Motor neuron (in vitro differentiated cells): Measurements from ENCODE around the gene TEX26. TPM values are rescaled to one million over a fixed set of nuclear protein-coding genes. Genes with fewer than 3 reads are reported as not detected.

ENCODE experiments used
- ATAC-seq, 8 experiments: fragments of 200-7000 bp; cut with Tn5 transposase; replicated peaks in 6 of 8; 2 replicates each; pipeline ENCODE4 v1.8.0; 2021; ENCODE audit warnings: mild to moderate bottlenecking in 8 of 8, moderate library complexity in 8 of 8
- H3K27ac ChIP-seq, 2 donors: fragments of 250-450 bp; sonication (Bioruptor Pico); 2 replicates each; pipeline ENCODE4 v1.9.0; 2021; ENCODE audit warnings: antibody characterized with exemption in 2 of 2, mild to moderate bottlenecking in 2 of 2, moderate library complexity in 1 of 2
- H3K4me1 ChIP-seq, 2 donors: fragments of 250-450 bp; sonication (Bioruptor Pico); replicated peaks in 1 of 2; 2 replicates each; pipeline ENCODE4 v1.6.1; 2021; ENCODE audit warnings: antibody characterized with exemption in 2 of 2, mild to moderate bottlenecking in 2 of 2, moderate library complexity in 1 of 2
- H3K4me3 ChIP-seq, 5 donors: fragments of 250-450 bp; sonication (Bioruptor Pico); 2 replicates each; pipeline ENCODE4 v1.9.0; 2021; ENCODE audit warnings: antibody characterized with exemption in 5 of 5, mild to moderate bottlenecking in 5 of 5, moderate library complexity in 4 of 5
- WGBS, 10 experiments: fragments of 450-650 bp; shearing (Covaris generic); methylation state at CpG; one replicate each; pipeline ENCODE4 v1.0.0; 2022; 5-methylcytosine and 5-hydroxymethylcytosine counted together
- in situ Hi-C, 9 experiments: fragments of 400-800 bp; cut with MboI; loops; one replicate each; pipeline ENCODE4 v1.15.0; 2021; ENCODE audit warnings: low sequenced_read_pairs in 9 of 9, low pct_unique_long_range_greater_than_20kb in 2 of 9; ENCODE audit not compliant: unreplicated experiment in 9 of 9
- total RNA-seq, 8 experiments: library from RNA; unstranded; fragments of 300-600 nt; gene quantifications; 2 replicates each; pipeline versions ENCODE4 v1.2.3 to v1.2.4, GENCODE V29; 2022

TEX26 gene
- total RNA-seq, 8 experiments from 2014 or later: 0.23 to 3.6 (median 1.6) TPM; not detected in 4

- WGBS, 10 experiments: 73 to 100% (median 94%) methylated on average over 1 to 8 of the region's 8 CpGs
- no peaks in the 10 kb centered on the region for H3K4me1 ChIP-seq
- no peak overlapping the region for H3K4me3 ChIP-seq
- in situ Hi-C loops: no loop called here
- H3K27ac ChIP-seq: no peak overlapping the region
- ATAC-seq: no peak
Measured at GRCh38 chr13:30991184-30991583, 58.7 kb downstream of the TEX26 start.

GRCh38 chr13:30991922-30992321, 59.5 kb downstream of the TEX26 start:
- peaks cover 0 to under 1% of the 10 kb centered on the region in 2 donors for H3K4me1 ChIP-seq
- 80 to 100% (median 96%) methylated on average over 1 to 7 of the region's 7 CpGs; no CpG with 5 or more reads in 2 of the 10 experiments for WGBS, 10 experiments
- no peak overlapping the region for H3K27ac ChIP-seq
- no peak for ATAC-seq
- H3K4me3 ChIP-seq: no peak overlapping the region
- in situ Hi-C loops: no loop called here

GRCh38 chr13:30995331-30995730, 62.9 kb downstream of the TEX26 start:
- H3K27ac ChIP-seq: no peak overlapping the region
- in situ Hi-C loops: no loop called here
- peaks cover 20 to 23% of the 10 kb centered on the region in 2 donors for H3K4me1 ChIP-seq
- H3K4me3 ChIP-seq: no peak overlapping the region
- 11 to 100% (median 81%) methylated on average over 1 of the region's 1 CpG; no CpG with 5 or more reads in 4 of the 10 experiments for WGBS, 10 experiments
- no peak for ATAC-seq

GRCh38 chr13:30997697-30998096, 65.2 kb downstream of the TEX26 start:
- in situ Hi-C loops: no loop called here
- Histone ChIP-seq H3K4me1 (peaks cover 20 to 23% of the 10 kb centered on the region in 2 donors), H3K4me3 (no peak overlapping the region), H3K27ac (peak overlapping the region in 1 of 2 donors; percentile 60)
- WGBS, 10 experiments: 0 to 100% (median 80%) methylated on average over 1 to 2 of the region's 2 CpGs; no CpG with 5 or more reads in 7 of the 10 experiments
- ATAC-seq: peak in 5 of 8 experiments; percentile 17 to 60 (median 48)

- 0 to 34% (median 8%) methylated on average over 2 to 6 of the region's 8 CpGs for WGBS, 10 experiments
- peak; percentile 63 to 92 (median 87) for ATAC-seq
- Histone ChIP-seq H3K27ac (peak overlapping the region; percentile 54 to 60), H3K4me1 (peaks cover 20 to 23% of the 10 kb centered on the region in 2 donors), H3K4me3 (peak overlapping the region in 1 of 5 donors; percentile 1)
- in situ Hi-C loops: no loop called here
Measured at GRCh38 chr13:30998136-30999088, 66.0 kb downstream of the TEX26 start.

- in situ Hi-C loops: loop anchor here in 3 of 9 experiments (25.0 kb wide), 2 partner anchors 89 to 864 kb away; partner anchors contain the start of gene MEDAG (in 2 of the 3)
- Histone ChIP-seq H3K27ac (no peak overlapping the region), H3K4me1 (peaks cover 20 to 23% of the 10 kb centered on the region in 2 donors), H3K4me3 (no peak overlapping the region)
- WGBS, 10 experiments: 40 to 100% (median 100%) methylated on average over 1 to 3 of the region's 3 CpGs; no CpG with 5 or more reads in 3 of the 10 experiments
- no peak for ATAC-seq
Measured at GRCh38 chr13:31000889-31001288, 68.4 kb downstream of the TEX26 start.

- Histone ChIP-seq H3K4me1 (peaks cover 20 to 23% of the 10 kb centered on the region in 2 donors), H3K4me3 (no peak overlapping the region), H3K27ac (no peak overlapping the region)
- in situ Hi-C loops: loop anchor here in 3 of 9 experiments (25.0 kb wide), 2 partner anchors 89 to 864 kb away; partner anchors contain the start of gene MEDAG (in 2 of the 3)
- WGBS, 10 experiments: 40 to 92% (median 80%) methylated on average over 1 to 2 of the region's 2 CpGs; no CpG with 5 or more reads in 3 of the 10 experiments
- no peak for ATAC-seq
Measured at GRCh38 chr13:31001647-31002046, 69.2 kb downstream of the TEX26 start.

GRCh38 chr13:31005066-31005465, 72.6 kb downstream of the TEX26 start:
- in situ Hi-C loops: loop anchor here in 3 of 9 experiments (25.0 kb wide), 2 partner anchors 93 to 868 kb away; partner anchors contain the start of gene MEDAG (in 2 of the 3)
- Histone ChIP-seq H3K4me3 (no peak overlapping the region), H3K27ac (no peak overlapping the region), H3K4me1 (no peaks in the 10 kb centered on the region)
- ATAC-seq: no peak
- WGBS, 10 experiments: 38 to 98% methylated on average over 3 to 8 of the region's 23 CpGs; no CpG with 5 or more reads in 8 of the 10 experiments

GRCh38 chr13:31007417-31007816, 75.0 kb downstream of the TEX26 start:
- Histone ChIP-seq H3K4me1 (peaks cover 12 to 15% of the 10 kb centered on the region in 2 donors), H3K27ac (no peak overlapping the region), H3K4me3 (no peak overlapping the region)
- no peak for ATAC-seq
- 0 to 100% (median 80%) methylated on average over 1 to 4 of the region's 4 CpGs; no CpG with 5 or more reads in 3 of the 10 experiments for WGBS, 10 experiments
- in situ Hi-C loops: loop anchor here in 3 of 9 experiments (25.0 kb wide), 2 partner anchors 95 to 870 kb away; partner anchors contain the start of gene MEDAG (in 2 of the 3)

- in situ Hi-C loops: loop anchor here in 3 of 9 experiments (25.0 kb wide), 2 partner anchors 96 to 871 kb away; partner anchors contain the start of gene MEDAG (in 2 of the 3)
- H3K4me3 ChIP-seq: no peak overlapping the region
- WGBS, 10 experiments: 65 to 100% (median 89%) methylated on average over 1 to 7 of the region's 7 CpGs
- no peak for ATAC-seq
- H3K27ac ChIP-seq: no peak overlapping the region
- H3K4me1 ChIP-seq: peaks cover 13 to 20% of the 10 kb centered on the region in 2 donors
Measured at GRCh38 chr13:31008400-31009115, 76.1 kb downstream of the TEX26 start.

- H3K4me1 ChIP-seq: peaks cover 13 to 20% of the 10 kb centered on the region in 2 donors
- WGBS, 10 experiments: 57 to 100% (median 89%) methylated on average over 2 to 3 of the region's 5 CpGs; no CpG with 5 or more reads in 3 of the 10 experiments
- ATAC-seq: no peak
- no peak overlapping the region for H3K4me3 ChIP-seq
- in situ Hi-C loops: loop anchor here in 3 of 9 experiments (25.0 kb wide), 2 partner anchors 97 to 872 kb away; partner anchors contain the start of gene MEDAG (in 2 of the 3)
- no peak overlapping the region for H3K27ac ChIP-seq
Measured at GRCh38 chr13:31009166-31009565, 76.7 kb downstream of the TEX26 start.

GRCh38 chr13:31010296-31010695, 77.8 kb downstream of the TEX26 start:
- in situ Hi-C loops: loop anchor here in 3 of 9 experiments (25.0 kb wide), 2 partner anchors 98 to 873 kb away; partner anchors contain the start of gene MEDAG (in 2 of the 3)
- H3K4me3 ChIP-seq: no peak overlapping the region
- H3K27ac ChIP-seq: no peak overlapping the region
- H3K4me1 ChIP-seq: peaks cover 13 to 20% of the 10 kb centered on the region in 2 donors
- no peak for ATAC-seq
- 40 to 100% (median 93%) methylated on average over 1 to 2 of the region's 2 CpGs; no CpG with 5 or more reads in 3 of the 10 experiments for WGBS, 10 experiments
